WTC11 (cell line): ENCODE results near the gene FAF1. TPM values are rescaled to one million over a fixed set of nuclear protein-coding genes. Genes with fewer than 3 reads are reported as not detected.
A peak's percentile ranks its signal among the peaks of the same experiment; 100 is the strongest.

Experiments
- ATAC-seq: fragments of 200-7000 bp; cut with Tn5 transposase; 2 replicates; pipeline ENCODE4 v1.10.0; 2021; ENCODE audit warnings: mild to moderate bottlenecking, moderate library complexity
- CTCF ChIA-PET: fragments of 300-600 bp; sonication (Branson Sonifier 250); formaldehyde crosslinking; loops from one replicate; lab custom pipeline; 2021; ENCODE audit warnings: antibody characterized with exemption; lab: Charles Lee
- POLR2A ChIA-PET: fragments of 350-600 bp; sonication (Branson Sonifier 250); formaldehyde crosslinking; loops from one replicate; lab custom pipeline; 2021; ENCODE audit warnings: antibody characterized with exemption; lab: Charles Lee
- DNase-seq: peaks from one replicate; pipeline ENCODE4 v3.0.0; 2021; ENCODE audit warnings: low spot score
- H3K27ac Mint-ChIP-seq: 2 replicates; pipeline ENCODE4 v1.8.0; 2021; ENCODE audit warnings: mixed read lengths
- H3K27me3 Mint-ChIP-seq: 2 replicates; pipeline ENCODE4 v1.8.0; 2021; ENCODE audit warnings: low read depth, mild to moderate bottlenecking, moderate library complexity, mixed read lengths
- H3K36me3 Mint-ChIP-seq: 2 replicates; pipeline ENCODE4 v1.8.0; 2021; ENCODE audit warnings: mixed read lengths
- H3K4me1 Mint-ChIP-seq: 2 replicates; pipeline ENCODE4 v1.8.0; 2022; ENCODE audit warnings: mixed read lengths
- H3K4me3 Mint-ChIP-seq: 2 replicates; pipeline ENCODE4 v1.8.0; 2021; ENCODE audit warnings: mild to moderate bottlenecking, moderate library complexity, mixed read lengths
- H3K9me3 Mint-ChIP-seq: 2 replicates; pipeline ENCODE4 v1.8.0; 2021; ENCODE audit warnings: mixed read lengths
- ARID4B ChIP-seq: sonication (generic); formaldehyde crosslinking; IDR thresholded peaks from 2 replicates; pipeline ENCODE4 v1.8.0; 2023; ENCODE audit warnings: missing genetic modification reagents, mild to moderate bottlenecking, borderline replicate concordance
- E2F4 ChIP-seq: sonication (generic); formaldehyde crosslinking; IDR thresholded peaks from 2 replicates; pipeline ENCODE4 v1.8.1; 2022; ENCODE audit warnings: low read depth, mild to moderate bottlenecking, moderate library complexity, missing genetic modification reagents, borderline replicate concordance
- EMX1 ChIP-seq: fragments of 250-450 bp; sonication (Bioruptor Pico); IDR thresholded peaks from 2 replicates; pipeline ENCODE4 v1.8.0; 2021; ENCODE audit warnings: mild to moderate bottlenecking
- ERG ChIP-seq: fragments of 250-450 bp; sonication (Bioruptor Pico); IDR thresholded peaks from 2 replicates; pipeline ENCODE4 v1.8.0; 2021; ENCODE audit warnings: mild to moderate bottlenecking
- FOXK1 ChIP-seq: sonication (generic); formaldehyde crosslinking; IDR thresholded peaks from 2 replicates; pipeline ENCODE4 v1.8.0; 2022; ENCODE audit warnings: mild to moderate bottlenecking, moderate library complexity, missing genetic modification reagents
- GRHL2 ChIP-seq: fragments of 250-450 bp; sonication (Bioruptor Pico); IDR thresholded peaks from 2 replicates; pipeline ENCODE4 v1.8.0; 2022; ENCODE audit warnings: mild to moderate bottlenecking, moderate library complexity; ENCODE audit not compliant: insufficient replicate concordance, severe bottlenecking
- JAZF1 ChIP-seq: fragments of 250-450 bp; sonication (Bioruptor Pico); IDR thresholded peaks from 2 replicates; pipeline ENCODE4 v1.9.0; 2021; ENCODE audit warnings: moderate library complexity, mild to moderate bottlenecking, inconsistent platforms
- MLX ChIP-seq: sonication (generic); formaldehyde crosslinking; IDR thresholded peaks from 2 replicates; pipeline ENCODE4 v1.8.1; 2023; ENCODE audit warnings: mild to moderate bottlenecking, missing genetic modification reagents, moderate library complexity
- MXD4 ChIP-seq: fragments of 250-450 bp; sonication (Bioruptor Pico); IDR thresholded peaks from 2 replicates; pipeline ENCODE4 v1.8.0; 2021; ENCODE audit warnings: mild to moderate bottlenecking, moderate library complexity, borderline replicate concordance
- NFATC4 ChIP-seq: fragments of 250-450 bp; sonication (Bioruptor Pico); IDR thresholded peaks from 2 replicates; pipeline ENCODE4 v1.9.0; 2021; ENCODE audit warnings: mild to moderate bottlenecking
- NR1H2 ChIP-seq: sonication (generic); formaldehyde crosslinking; IDR thresholded peaks from 2 replicates; pipeline ENCODE4 v1.9.0; 2021; ENCODE audit warnings: mild to moderate bottlenecking, moderate library complexity, missing genetic modification reagents
- OVOL2 ChIP-seq: fragments of 250-450 bp; sonication (Bioruptor Pico); IDR thresholded peaks from 2 replicates; pipeline ENCODE4 v1.9.0; 2021; ENCODE audit warnings: mild to moderate bottlenecking, borderline replicate concordance
- SP1 ChIP-seq: sonication (generic); formaldehyde crosslinking; conservative IDR thresholded peaks from 2 replicates; pipeline ENCODE4 v1.8.1; 2022; ENCODE audit warnings: missing genetic modification reagents
- TP53 ChIP-seq: sonication (generic); formaldehyde crosslinking; IDR thresholded peaks from 2 replicates; pipeline ENCODE4 v1.8.1; 2023; ENCODE audit warnings: mild to moderate bottlenecking, missing genetic modification reagents
- USF1 ChIP-seq: sonication (generic); formaldehyde crosslinking; IDR thresholded peaks from 2 replicates; pipeline ENCODE4 v1.8.0; 2022; ENCODE audit warnings: mild to moderate bottlenecking, missing genetic modification reagents
- USF2 ChIP-seq: sonication (generic); formaldehyde crosslinking; IDR thresholded peaks from 2 replicates; pipeline ENCODE4 v1.8.1; 2023; ENCODE audit warnings: mild to moderate bottlenecking, missing genetic modification reagents, moderate library complexity
- ZBTB21 ChIP-seq: sonication (generic); formaldehyde crosslinking; IDR thresholded peaks from 2 replicates; pipeline ENCODE4 v1.8.1; 2023; ENCODE audit warnings: mild to moderate bottlenecking, missing genetic modification reagents, borderline replicate concordance
- ZNF138 ChIP-seq: sonication (generic); formaldehyde crosslinking; conservative IDR thresholded peaks from 2 replicates; pipeline ENCODE4 v1.8.1; 2022; ENCODE audit warnings: mild to moderate bottlenecking, moderate library complexity, missing genetic modification reagents
- ZNF263 ChIP-seq: sonication (generic); formaldehyde crosslinking; IDR thresholded peaks from 2 replicates; pipeline ENCODE4 v1.8.1; 2022; ENCODE audit warnings: low read depth, mild to moderate bottlenecking, moderate library complexity, missing genetic modification reagents
- ZNF317 ChIP-seq: sonication (generic); formaldehyde crosslinking; IDR thresholded peaks from 2 replicates; pipeline ENCODE4 v1.8.1; 2023; ENCODE audit warnings: low read depth, mild to moderate bottlenecking, moderate library complexity, missing genetic modification reagents, borderline replicate concordance
- ZNF396 ChIP-seq: fragments of 250-450 bp; sonication (Bioruptor Pico); IDR thresholded peaks from 2 replicates; pipeline ENCODE4 v1.8.0; 2021; ENCODE audit warnings: mild to moderate bottlenecking, moderate library complexity, borderline replicate concordance
- ZNF423 ChIP-seq: fragments of 250-450 bp; sonication (Bioruptor Pico); IDR thresholded peaks from 2 replicates; pipeline ENCODE4 v2.1.2; 2022; ENCODE audit warnings: mild to moderate bottlenecking, moderate library complexity
- ZNF512 ChIP-seq: sonication (generic); formaldehyde crosslinking; IDR thresholded peaks from 2 replicates; pipeline ENCODE4 v1.8.1; 2022; ENCODE audit warnings: missing genetic modification reagents, borderline replicate concordance
- total RNA-seq: library from RNA; stranded (reverse); gene quantifications from 3 replicates; pipeline ENCODE4 v1.2.3, GENCODE V29; 2021

Gene FAF1
- total RNA-seq, 1 experiment from 2014 or later, result 53.5 TPM

GRCh38 chr1:50705699-50706098 lies 254.4 kb downstream of the FAF1 start:
- no peak overlapping the region for H3K4me3 Mint-ChIP-seq
- CTCF ChIA-PET, result interaction anchor here (0.7 to 3.6 kb wide), 9 partner anchors 22 to 341 kb away, joined by 3 to 52 read pairs (median 3); no protein-coding TSS in a partner anchor
- H3K4me1 Mint-ChIP-seq, result peaks cover 42% of the 10 kb centered on the region
- POLR2A ChIA-PET, result no interaction called here
- no peaks in the 10 kb centered on the region for H3K9me3 Mint-ChIP-seq
- H3K27ac Mint-ChIP-seq, result peak overlapping the region; percentile 23; the same call in 1 of the 2 replicates
- H3K36me3 Mint-ChIP-seq, result no peaks in the 10 kb centered on the region
- ATAC-seq (peak; percentile 46; the same call in 1 of the 2 replicates), DNase-seq (no peak)
- TF ChIP-seq E2F4 (no peak), ARID4B (CRISPR knock-in tag) (no peak), ZNF317 (CRISPR knock-in tag) (no peak), USF2 (CRISPR knock-in tag) (no peak), MLX (no peak), ZNF263 (CRISPR knock-in tag) (no peak), OVOL2 (no peak), NFATC4 (CRISPR knock-in tag) (no peak), ZBTB21 (CRISPR knock-in tag) (no peak)
- no peaks in the 10 kb centered on the region for H3K27me3 Mint-ChIP-seq

- ATAC-seq (no peak), DNase-seq (no peak)
- no peak for TF ChIP-seq MXD4
- TF ChIP-seq MLX, result no peak
- no peak for TF ChIP-seq ZBTB21 (CRISPR knock-in tag)
- no peak for TF ChIP-seq JAZF1 (CRISPR knock-in tag)
- TF ChIP-seq USF1, result no peak
- no peak for TF ChIP-seq ZNF512 (CRISPR knock-in tag)
- TF ChIP-seq SP1 (CRISPR knock-in tag), result no peak
- no peak for TF ChIP-seq ZNF423 (CRISPR knock-in tag)
- TF ChIP-seq ERG (CRISPR knock-in tag), result no peak
- no peak for TF ChIP-seq TP53
- TF ChIP-seq OVOL2, result no peak
- TF ChIP-seq ZNF138 (CRISPR knock-in tag), result no peak
- TF ChIP-seq NR1H2, result no peak
- no peak for TF ChIP-seq ZNF263 (CRISPR knock-in tag)
- no peak for TF ChIP-seq FOXK1 (CRISPR knock-in tag)
- TF ChIP-seq ZNF396 (CRISPR knock-in tag), result no peak
- TF ChIP-seq GRHL2 (CRISPR knock-in tag), result no peak
- TF ChIP-seq EMX1 (CRISPR knock-in tag), result no peak
- Mint-ChIP-seq H3K36me3 (no peaks in the 10 kb centered on the region), H3K4me3 (no peak overlapping the region), H3K27me3 (no peaks in the 10 kb centered on the region), H3K9me3 (no peaks in the 10 kb centered on the region), H3K27ac (no peak overlapping the region), H3K4me1 (peaks cover 49% of the 10 kb centered on the region)
- CTCF ChIA-PET, result interaction anchor here (1.0 to 3.6 kb wide), 10 partner anchors 21 to 342 kb away, joined by 3 to 52 read pairs (median 4); no protein-coding TSS in a partner anchor
- POLR2A ChIA-PET, result no interaction called here
Observed at GRCh38 chr1:50705041-50705440, 255.0 kb downstream of the FAF1 start.
